Heart left ventricle (tissue), 16 donors: ENCODE results near the gene SRRT. TPM values are rescaled to one million over a fixed set of nuclear protein-coding genes. Genes with fewer than 3 reads are reported as not detected.
A peak's percentile ranks its signal among the peaks of the same experiment; 100 is the strongest.

Experiments
- ATAC-seq, 4 donors: fragments of 200-7000 bp; cut with Tn5 transposase; one replicate each; pipeline ENCODE4 v1.9.1; 2020 to 2022; ENCODE audit warnings: moderate library complexity in 4 of 4, mild to moderate bottlenecking in 3 of 4, moderate number of reproducible peaks in 1 of 4
- DNase-seq, 5 donors: peaks; one replicate each; pipeline ENCODE4 v3.0.0-alpha.2; 2020
- H3K27ac ChIP-seq, 12 donors: fragments of 200-600 bp; sonication (generic) in 4 of 12; one replicate each; pipeline versions ENCODE4 v1.5.0 to v1.8.0; 2016 to 2022; ENCODE audit warnings: mild to moderate bottlenecking in 2 of 12
- H3K27me3 ChIP-seq, 9 donors: fragments of 200-600 bp; sonication (generic) in 2 of 9; one replicate each; pipeline versions ENCODE4 v1.5.1 to v1.8.0; 2016 to 2022; ENCODE audit warnings: mild to moderate bottlenecking in 3 of 9
- H3K36me3 ChIP-seq, 9 donors: fragments of 200-600 bp; sonication (generic) in 2 of 9; one replicate each; pipeline versions ENCODE4 v1.5.0 to v1.8.0; 2018 to 2022; ENCODE audit warnings: mild to moderate bottlenecking in 2 of 9
- H3K4me1 ChIP-seq, 12 donors: fragments of 200-600 bp; sonication (generic) in 4 of 12; one replicate each; pipeline versions ENCODE4 v1.5.0 to v1.8.0; 2016 to 2022; ENCODE audit warnings: mild to moderate bottlenecking in 3 of 12
- H3K4me3 ChIP-seq, 12 donors: fragments of 200-600 bp; sonication (generic) in 4 of 12; one replicate each; pipeline versions ENCODE4 v1.5.0 to v1.8.0; 2017 to 2022; ENCODE audit warnings: mild to moderate bottlenecking in 9 of 12, moderate library complexity in 4 of 12
- H3K9me3 ChIP-seq, 12 donors: fragments of 200-600 bp; sonication (generic) in 4 of 12; one replicate each; pipeline versions ENCODE4 v1.5.0 to v1.8.0; 2016 to 2022; ENCODE audit warnings: mild to moderate bottlenecking in 1 of 12
- POLR2A ChIP-seq, 2 donors: fragments of 450-650 bp; IDR thresholded peaks; one replicate each; pipeline ENCODE4 v1.6.1; 2017; ENCODE audit warnings: antibody characterized with exemption in 2 of 2, mild to moderate bottlenecking in 2 of 2, moderate library complexity in 2 of 2
- WGBS, 4 donors: extraction: QIAGEN DNeasy Blood & Tissue Kit in 2 of 4; methylation state at CpG; one replicate each; pipeline versions ENCODE4 v1.1.5 to v1.1.7; 2013 to 2018; 5-methylcytosine and 5-hydroxymethylcytosine counted together
- intact Hi-C, 10 donors: fragments of 100-400 bp; cut with DNase I; formaldehyde crosslinking; loops; one replicate each; pipeline versions ENCODE4 v1.11.1 to v1.14.2; 2022
- polyA plus RNA-seq, 2 donors: library from polyadenylated mRNA; stranded (reverse); fragments of 200-250 nt; gene quantifications; one replicate each; pipeline ENCODE4 v1.2.3, GENCODE V29; 2013
- total RNA-seq, 9 donors: library from RNA; depleted of rRNA in 2 of 9; stranded (reverse); fragments of >200 nt in 2 of 9; fragmentation: NEBNext Ultra II Directional in 3 of 9; extraction: Animal tissue kit (Norgen Biotek cat#: 25700) in 3 of 9; gene quantifications; one replicate each; pipeline versions ENCODE4 v1.1.0 to v1.2.4, GENCODE V29; 2016 to 2023
- TF ChIP-seq, protein P1 (sequence below), 12 donors: fragments of 200-600 bp; sonication (generic) in 4 of 12; IDR thresholded peaks; one replicate each; pipeline versions ENCODE4 v1.5.0 to v1.8.0; 2018 to 2022; ENCODE audit warnings: antibody characterized with exemption in 12 of 12, mild to moderate bottlenecking in 5 of 12
- donor health status: ischemic (EF 13 %, LVEDD 7.1; RV severe dilation, severe dysfunction).
- donor health status: healthy with polysubstance abuse.
- donor health status: DM: no; HTN: yes; CAD: no.
- donor health status: DM: no; HTN: no; CAD: no.
- donor health status: ischemic (EF 25% LVEDD 6.9; RV normal size, moderate dysfunction).
- donor health status: ischemic (EF 25% LVEDD 5.7; RV mildly dilated, moderate dysfunction).
- donor health status: healthy.
- donor health status: DM: yes; HTN: yes; CAD: no.
- donor health status: ischemic (EF 35%, LVEDD 5.7; RV mildly dilated, moderate dysfunction).
- donor health status: nonischemic (EF 11% LVEDD 7.7; RV severe dilation, severe dysfunction).
- donor health status: DM: yes; HTN: yes; CAD: no.
- donor health status: PGD.
- donor health status: ischemic (EF 29% LVEDD 5.4; RV normal size, mild dysfunction).
- donor health status: nonischemic (EF 23%, LVEDD 6.1; RV moderate dilation, normal function).

SRRT gene
- total and polyA plus RNA-seq, 11 donors: 31.0 to 62.2 (median 49.5) TPM

DNA sequence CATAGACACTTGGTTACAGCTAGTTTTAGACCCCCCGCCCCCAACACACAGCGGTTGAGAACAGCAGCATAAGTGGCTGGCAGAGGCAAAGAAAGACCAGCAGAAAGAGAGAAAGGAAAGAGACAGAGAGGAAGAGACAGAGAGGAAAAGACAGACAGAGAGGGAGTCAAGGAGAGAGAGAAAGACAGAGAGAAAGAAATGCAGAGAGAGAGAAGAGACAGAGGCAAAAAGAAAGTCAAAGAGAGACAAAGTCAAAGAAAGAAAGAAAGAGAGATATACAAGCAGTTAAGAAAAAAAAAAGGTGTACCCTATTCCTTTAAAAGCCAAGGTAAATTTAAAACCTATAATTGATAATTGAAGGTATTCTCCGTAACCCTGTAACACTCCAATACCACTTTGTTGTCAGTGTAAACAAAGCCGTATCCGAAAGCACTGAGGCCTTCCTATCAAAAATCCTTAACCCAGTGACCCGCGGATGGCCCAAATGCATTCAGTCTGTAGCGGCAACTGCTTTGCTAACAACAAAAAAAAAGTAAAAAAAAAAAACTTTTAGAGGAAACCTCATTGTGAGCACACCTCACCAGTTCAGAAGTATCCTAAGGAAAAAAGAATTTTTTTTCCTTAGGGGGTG, 34.3 kb upstream of the SRRT start:
- no peak overlapping the region for H3K4me3 ChIP-seq

DNA sequence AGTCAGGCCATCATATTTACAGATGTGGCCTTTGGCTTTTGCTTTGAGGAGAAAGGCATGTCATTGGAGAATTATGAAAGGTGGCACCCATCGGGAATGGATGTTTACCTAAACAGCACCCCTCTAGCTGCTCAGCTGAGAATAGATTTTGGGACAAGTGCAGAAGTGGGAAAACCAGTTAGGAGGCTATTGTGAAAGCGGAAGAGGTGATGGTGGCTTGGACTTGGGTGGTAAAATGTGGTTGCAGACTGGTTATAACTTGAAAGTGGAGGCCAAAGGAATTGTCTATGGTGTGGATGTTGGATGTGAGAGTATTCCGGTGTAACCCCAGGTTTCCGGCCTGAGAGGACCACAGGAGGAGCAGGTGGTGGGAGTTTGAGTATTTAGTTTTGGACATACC, 27.5 kb upstream of the SRRT start:
- whole genome bisulfite sequencing, 4 donors: 89 to 99% (median 98%) methylated on average over 4 of the region's 4 CpGs
- Histone ChIP-seq H3K27ac (no peak overlapping the region), H3K36me3 (no peaks in the 10 kb centered on the region), H3K27me3 (no peaks in the 10 kb centered on the region), H3K9me3 (no peaks in the 10 kb centered on the region), H3K4me1 (peaks cover 0 to 10% (median 7%) of the 10 kb centered on the region in 12 donors), H3K4me3 (no peak overlapping the region)
- no peak for DNase-seq
- intact Hi-C loops: loop anchor here in 1 of 10 donors (5.0 kb wide), 1 partner anchor 130 kb away; no protein-coding TSS in a partner anchor
- ATAC-seq: no peak
- no peak for TF ChIP-seq POLR2A (IDR thresholded peaks at IDR 0.05)
- TF ChIP-seq, protein P1, sequence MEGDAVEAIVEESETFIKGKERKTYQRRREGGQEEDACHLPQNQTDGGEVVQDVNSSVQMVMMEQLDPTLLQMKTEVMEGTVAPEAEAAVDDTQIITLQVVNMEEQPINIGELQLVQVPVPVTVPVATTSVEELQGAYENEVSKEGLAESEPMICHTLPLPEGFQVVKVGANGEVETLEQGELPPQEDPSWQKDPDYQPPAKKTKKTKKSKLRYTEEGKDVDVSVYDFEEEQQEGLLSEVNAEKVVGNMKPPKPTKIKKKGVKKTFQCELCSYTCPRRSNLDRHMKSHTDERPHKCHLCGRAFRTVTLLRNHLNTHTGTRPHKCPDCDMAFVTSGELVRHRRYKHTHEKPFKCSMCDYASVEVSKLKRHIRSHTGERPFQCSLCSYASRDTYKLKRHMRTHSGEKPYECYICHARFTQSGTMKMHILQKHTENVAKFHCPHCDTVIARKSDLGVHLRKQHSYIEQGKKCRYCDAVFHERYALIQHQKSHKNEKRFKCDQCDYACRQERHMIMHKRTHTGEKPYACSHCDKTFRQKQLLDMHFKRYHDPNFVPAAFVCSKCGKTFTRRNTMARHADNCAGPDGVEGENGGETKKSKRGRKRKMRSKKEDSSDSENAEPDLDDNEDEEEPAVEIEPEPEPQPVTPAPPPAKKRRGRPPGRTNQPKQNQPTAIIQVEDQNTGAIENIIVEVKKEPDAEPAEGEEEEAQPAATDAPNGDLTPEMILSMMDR (IDR thresholded peaks at IDR 0.05): no peak

More for the DNA sequence above, 34.3 kb upstream of the SRRT start:
- Histone ChIP-seq H3K27ac (no peak overlapping the region), H3K4me1 (peaks cover 0 to 20% (median 8%) of the 10 kb centered on the region in 12 donors), H3K36me3 (no peaks in the 10 kb centered on the region), H3K9me3 (no peaks in the 10 kb centered on the region), H3K27me3 (no peaks in the 10 kb centered on the region)
- no peak for TF ChIP-seq POLR2A (IDR thresholded peaks at IDR 0.05)
- TF ChIP-seq, protein P1 (IDR thresholded peaks at IDR 0.05): no peak
- 73 to 80% (median 75%) methylated on average over 8 of the region's 8 CpGs for whole genome bisulfite sequencing, 4 donors
- intact Hi-C loops: no loop called here
- no peak for ATAC-seq
- DNase-seq: peak in 1 of 5 donors; percentile 1

- Histone ChIP-seq H3K4me1 (peaks cover 0 to 21% (median 12%) of the 10 kb centered on the region in 12 donors), H3K27me3 (no peaks in the 10 kb centered on the region), H3K9me3 (no peaks in the 10 kb centered on the region), H3K4me3 (peak within 1 kb of the TSS; percentile 32 to 96 (median 68)), H3K27ac (peak within 1 kb of the TSS in 11 of 12 donors; percentile 26 to 86 (median 67)), H3K36me3 (no peaks in the 10 kb centered on the region)
- WGBS, 4 donors: 0% methylated on average over 25 to 71 of the region's 71 CpGs
- TF ChIP-seq, protein P1 (IDR thresholded peaks at IDR 0.05): peak; percentile 85 to 98 (median 94)
- peak in 1 of 2 donors; percentile 63 for TF ChIP-seq POLR2A (IDR thresholded peaks at IDR 0.05)
- DNase-seq (peak; percentile 92 to 96 (median 94)), ATAC-seq (peak; percentile 99 to 100 (median 100))
- intact Hi-C loops: loop anchor here (1.0 to 10.0 kb wide), 10 partner anchors 25 to 377 kb away; partner anchors contain the start of genes POP7 (in 9 of the 10), EPHB4 (in 2 of the 10) and TSC22D4 (in 1 of the 10)
Measured at GRCh38 chr7:100852048-100852872, 22.6 kb upstream of the SRRT start, which contains the start of gene SLC12A9. TSS of gene SLC12A9 (plus strand) at chr7:100852713. CDS start at chr7:100854198, 1,485 bp downstream.
